H54 (cell line): ENCODE results near the gene PCDHA12.
"Not testable (repeated sequence)": the region's sequence is repeated elsewhere in the genome, so short reads cannot be mapped to it uniquely, and the experiment has no call there.

Experiments
- DNase-seq: peaks from one replicate; pipeline ENCODE4 v3.0.0; 2011; ENCODE audit warnings: low spot score, mixed read lengths; ENCODE audit not compliant: insufficient read length
- FAIRE-seq: peaks from 3 replicates; lab custom pipeline; 2011; peaks lifted over from hg19 to GRCh38; lab: Jason Lieb, UNC
- POLR2A ChIP-seq: IDR thresholded peaks from 2 replicates; pipeline ENCODE4 v1.6.1; 2011; ENCODE audit warnings: low read depth, mild to moderate bottlenecking, low read length

The PCDHA12 gene

DNA sequence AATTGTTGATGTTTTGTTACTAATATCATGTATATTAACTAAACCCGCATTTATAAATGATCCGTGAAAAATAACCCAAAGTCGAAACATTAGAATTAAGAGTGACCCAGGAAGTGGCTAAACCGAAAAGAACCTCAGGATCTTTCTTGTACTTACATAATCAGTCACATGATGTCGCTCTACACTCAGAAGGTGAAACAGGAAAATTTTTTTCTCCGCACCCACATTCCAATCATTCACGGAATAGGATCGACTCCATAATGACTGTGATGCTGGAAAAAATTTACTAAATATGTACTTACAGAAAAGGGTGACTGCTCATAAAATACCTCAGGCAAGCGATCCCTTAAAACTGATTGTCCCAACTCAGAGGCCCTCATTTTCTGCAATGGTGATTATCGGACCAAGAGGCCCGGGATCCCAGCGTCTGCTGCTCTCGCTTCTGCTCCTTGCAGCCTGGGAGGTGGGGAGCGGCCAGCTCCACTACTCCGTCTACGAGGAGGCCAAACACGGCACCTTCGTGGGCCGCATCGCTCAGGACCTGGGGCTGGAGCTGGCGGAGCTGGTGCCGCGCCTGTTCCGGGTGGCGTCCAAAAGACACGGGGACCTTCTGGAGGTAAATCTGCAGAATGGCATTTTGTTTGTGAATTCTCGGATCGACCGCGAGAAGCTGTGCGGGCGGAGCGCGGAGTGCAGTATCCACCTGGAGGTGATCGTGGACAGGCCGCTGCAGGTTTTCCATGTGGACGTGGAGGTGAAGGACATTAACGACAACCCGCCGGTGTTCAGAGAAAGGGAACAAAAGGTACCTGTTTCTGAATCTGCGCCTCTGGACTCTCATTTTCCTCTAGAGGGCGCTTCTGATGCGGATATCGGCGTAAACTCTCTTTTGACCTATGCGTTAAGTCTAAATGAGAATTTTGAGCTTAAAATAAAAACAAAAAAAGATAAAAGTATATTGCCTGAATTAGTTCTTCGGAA is at the start of gene PCDHA12:
PCDHA12 (plus strand) TSS at position 224 of the 981 bp plus-strand sequence; CDS start at position 389, 165 bp downstream.
- FAIRE-seq, result no peak
- TF ChIP-seq POLR2A, result no peak
- DNase-seq, result no peak

DNA sequence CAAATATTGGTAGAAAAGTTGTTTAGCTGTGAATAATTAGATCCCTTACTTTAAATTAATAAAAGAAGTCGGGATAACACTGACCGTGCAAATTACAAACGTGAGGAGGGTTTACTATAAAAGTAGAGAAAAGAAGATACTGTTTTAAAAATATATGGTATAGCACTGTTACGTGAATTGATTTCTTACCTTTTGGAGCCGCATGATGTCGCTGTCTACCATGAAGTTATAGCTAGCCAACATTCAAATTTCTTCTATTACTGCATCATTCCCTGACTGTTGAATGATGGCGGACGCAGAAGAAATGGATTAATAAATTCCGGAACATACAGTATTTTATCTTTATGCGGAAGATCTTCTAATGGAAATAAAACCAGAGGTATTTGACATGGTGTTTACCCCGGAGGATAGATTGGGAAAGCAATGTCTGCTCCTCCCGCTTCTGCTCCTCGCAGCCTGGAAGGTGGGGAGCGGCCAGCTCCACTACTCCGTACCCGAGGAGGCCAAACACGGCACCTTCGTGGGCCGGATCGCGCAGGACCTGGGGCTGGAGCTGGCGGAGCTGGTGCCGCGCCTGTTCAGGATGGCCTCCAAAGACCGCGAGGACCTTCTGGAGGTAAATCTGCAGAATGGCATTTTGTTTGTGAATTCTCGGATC is 47.3 kb upstream of the PCDHA12 start, which contains the start of gene PCDHA6:
PCDHA6 (plus strand) TSS at position 257 of the 658 bp plus-strand sequence; CDS start at position 389, 132 bp downstream.
- DNase-seq (no peak), FAIRE-seq (no peak)
- TF ChIP-seq POLR2A, result no peak

DNA sequence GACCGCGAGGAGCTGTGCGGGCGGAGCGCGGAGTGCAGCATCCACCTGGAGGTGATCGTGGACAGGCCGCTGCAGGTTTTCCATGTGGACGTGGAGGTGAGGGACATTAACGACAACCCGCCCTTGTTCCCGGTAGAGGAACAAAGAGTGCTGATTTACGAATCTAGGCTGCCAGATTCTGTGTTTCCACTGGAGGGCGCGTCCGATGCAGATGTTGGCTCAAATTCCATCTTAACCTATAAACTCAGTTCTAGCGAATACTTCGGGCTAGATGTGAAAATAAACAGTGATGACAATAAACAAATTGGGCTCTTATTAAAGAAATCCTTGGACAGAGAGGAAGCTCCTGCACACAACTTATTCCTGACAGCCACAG is 46.8 kb upstream of the PCDHA12 start:
- no peak for TF ChIP-seq POLR2A
- no peak for DNase-seq
- no peak for FAIRE-seq

GRCh38 chr5:140829511-140830501 is 45.3 kb upstream of the PCDHA12 start:
- not testable (repeated sequence) for DNase-seq, FAIRE-seq

DNA sequence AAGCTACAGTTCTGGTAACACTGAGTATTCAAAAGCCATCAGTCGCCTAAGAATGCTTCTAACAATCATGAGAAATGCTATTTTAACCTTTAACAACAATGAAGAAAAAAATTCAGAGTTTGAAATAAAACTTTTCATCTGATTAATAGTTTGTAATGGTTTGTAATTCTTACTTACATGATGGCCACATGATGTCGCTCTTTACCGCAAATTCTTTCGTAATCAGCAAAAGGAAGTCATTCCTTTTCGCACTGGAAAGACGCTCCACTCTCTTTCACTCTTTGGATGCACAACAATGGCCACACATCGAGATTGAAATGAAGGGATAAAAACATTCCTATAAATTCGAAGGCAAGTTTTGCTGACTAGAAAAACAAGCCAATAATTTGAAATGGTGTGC is 41.1 kb upstream of the PCDHA12 start, which contains the start of gene PCDHA7:
PCDHA7 (plus strand) TSS at position 277 of the 400 bp plus-strand sequence; CDS start at position 392, 115 bp downstream.
- FAIRE-seq (no peak), DNase-seq (no peak)
- no peak for TF ChIP-seq POLR2A

GRCh38 chr5:140834439-140835008 is 40.6 kb upstream of the PCDHA12 start:
- not testable (repeated sequence) for DNase-seq, FAIRE-seq

DNA sequence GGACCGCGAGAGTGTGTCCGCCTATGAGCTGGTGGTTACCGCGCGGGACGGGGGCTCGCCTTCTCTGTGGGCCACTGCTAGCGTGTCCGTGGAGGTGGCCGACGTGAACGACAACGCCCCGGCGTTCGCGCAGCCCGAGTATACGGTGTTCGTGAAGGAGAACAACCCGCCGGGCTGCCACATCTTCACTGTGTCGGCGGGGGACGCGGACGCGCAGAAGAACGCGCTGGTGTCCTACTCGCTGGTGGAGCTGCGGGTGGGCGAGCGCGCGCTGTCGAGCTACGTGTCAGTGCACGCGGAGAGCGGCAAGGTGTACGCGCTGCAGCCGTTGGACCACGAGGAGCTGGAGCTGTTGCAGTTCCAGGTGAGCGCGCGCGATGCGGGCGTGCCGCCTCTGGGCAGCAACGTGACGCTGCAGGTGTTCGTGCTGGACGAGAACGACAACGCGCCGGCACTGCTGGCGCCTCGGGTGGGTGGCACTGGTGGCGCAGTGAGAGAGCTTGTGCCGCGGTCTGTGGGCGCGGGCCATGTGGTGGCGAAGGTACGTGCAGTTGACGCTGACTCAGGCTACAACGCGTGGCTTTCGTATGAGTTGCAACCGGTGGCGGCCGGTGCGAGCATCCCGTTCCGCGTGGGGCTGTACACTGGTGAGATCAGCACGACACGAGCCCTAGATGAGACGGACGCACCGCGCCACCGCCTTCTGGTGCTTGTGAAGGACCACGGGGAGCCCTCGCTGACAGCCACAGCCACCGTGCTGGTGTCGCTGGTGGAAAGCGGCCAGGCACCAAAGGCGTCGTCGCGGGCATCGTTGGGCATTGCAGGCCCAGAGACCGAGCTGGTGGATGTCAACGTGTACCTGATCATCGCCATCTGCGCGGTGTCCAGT is 39.2 kb upstream of the PCDHA12 start:
- no peak for DNase-seq
- no peak for FAIRE-seq
- no peak for TF ChIP-seq POLR2A

GRCh38 chr5:140840978-140841962 is 33.8 kb upstream of the PCDHA12 start, which contains the start of gene PCDHA8:
TSS of gene PCDHA8 (plus strand) at chr5:140841187. CDS start at chr5:140841322, 135 bp downstream.
- peak; percentile 23 for DNase-seq
- TF ChIP-seq POLR2A, result no peak
- FAIRE-seq, result peak; percentile 62

DNA sequence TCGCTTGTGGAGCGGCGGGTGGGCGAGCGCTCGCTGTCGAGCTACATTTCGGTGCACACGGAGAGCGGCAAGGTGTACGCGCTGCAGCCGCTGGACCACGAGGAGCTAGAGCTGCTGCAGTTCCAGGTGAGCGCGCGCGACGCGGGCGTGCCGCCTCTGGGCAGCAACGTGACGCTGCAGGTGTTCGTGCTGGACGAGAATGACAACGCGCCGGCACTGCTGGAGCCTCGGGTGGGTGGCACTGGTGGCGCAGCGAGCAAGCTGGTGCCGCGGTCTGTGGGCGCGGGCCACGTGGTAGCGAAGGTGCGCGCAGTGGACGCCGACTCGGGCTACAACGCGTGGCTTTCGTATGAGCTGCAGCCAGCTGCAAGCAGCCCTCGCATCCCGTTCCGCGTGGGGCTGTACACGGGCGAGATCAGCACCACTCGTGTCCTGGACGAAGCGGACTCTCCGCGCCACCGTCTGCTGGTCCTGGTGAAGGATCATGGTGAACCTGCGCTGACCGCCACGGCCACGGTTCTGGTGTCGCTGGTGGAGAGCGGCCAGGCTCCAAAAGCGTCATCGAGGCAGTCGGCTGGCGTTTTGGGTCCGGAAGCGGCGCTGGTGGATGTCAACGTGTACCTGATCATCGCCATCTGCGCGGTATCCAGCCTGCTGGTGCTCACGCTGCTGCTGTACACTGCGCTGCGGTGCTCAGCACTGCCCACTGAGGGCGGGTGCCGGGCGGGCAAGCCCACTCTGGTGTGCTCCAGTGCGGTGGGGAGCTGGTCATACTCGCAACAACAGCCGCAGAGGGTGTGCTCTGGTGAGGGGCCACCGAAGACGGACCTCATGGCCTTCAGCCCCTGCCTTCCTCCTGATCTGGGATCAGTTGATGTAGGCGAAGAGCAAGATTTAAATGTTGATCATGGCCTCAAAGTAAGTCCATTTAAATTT is 32.0 kb upstream of the PCDHA12 start:
- DNase-seq (no peak), FAIRE-seq (no peak)
- no peak for TF ChIP-seq POLR2A

- not testable (repeated sequence) for FAIRE-seq, DNase-seq
These were observed 26.7 kb upstream of the PCDHA12 start, which contains the start of gene PCDHA9 for GRCh38 chr5:140848139-140849102. TSS of gene PCDHA9 (plus strand) at chr5:140848382. CDS start at chr5:140848496, 114 bp downstream.

GRCh38 chr5:140849831-140850634 is 25.1 kb upstream of the PCDHA12 start:
- not testable (repeated sequence) for DNase-seq, FAIRE-seq
